Right lobe of liver (tissue), 4 donors: Measurements from ENCODE around the gene PIP5K1B.

ENCODE experiments used
- CTCF ChIP-seq, 4 donors: fragments of 200-600 bp in 3 of 4; fragments of 450-650 bp in 1 of 4; IDR thresholded peaks; one replicate each; pipeline versions ENCODE4 v1.5.1 to v1.8.0; 2016 to 2022; ENCODE audit warnings: antibody characterized with exemption in 4 of 4, mild to moderate bottlenecking in 2 of 4
- POLR2A ChIP-seq: fragments of 450-650 bp; IDR thresholded peaks from one replicate; pipeline ENCODE4 v1.6.1; 2017; ENCODE audit warnings: antibody characterized with exemption, mild to moderate bottlenecking
- donor health status: DM: no; HTN: no; CAD: no.
- donor health status: DM: no; HTN: no; CAD: no.
- donor health status: DM: no; HTN: yes; CAD: no.

GRCh38 chr9:68919661-68920060 is 214.6 kb downstream of the PIP5K1B start:
- TF ChIP-seq CTCF (IDR thresholded peaks at IDR 0.05) (no peak), POLR2A (no peak)
